HG02981 (cell line): ENCODE results near the gene NBAS.
"Not testable (repeated sequence)": the region's sequence is repeated elsewhere in the genome, so short reads cannot be mapped to it uniquely, and the experiment has no call there.

Source experiments
- ATAC-seq: cut with Tn5 transposase; IDR thresholded peaks from one replicate; pipeline ENCODE4 v1.9.1; 2021; ENCODE audit warnings: mild to moderate bottlenecking, moderate library complexity; ENCODE audit not compliant: unreplicated experiment

Gene NBAS

DNA sequence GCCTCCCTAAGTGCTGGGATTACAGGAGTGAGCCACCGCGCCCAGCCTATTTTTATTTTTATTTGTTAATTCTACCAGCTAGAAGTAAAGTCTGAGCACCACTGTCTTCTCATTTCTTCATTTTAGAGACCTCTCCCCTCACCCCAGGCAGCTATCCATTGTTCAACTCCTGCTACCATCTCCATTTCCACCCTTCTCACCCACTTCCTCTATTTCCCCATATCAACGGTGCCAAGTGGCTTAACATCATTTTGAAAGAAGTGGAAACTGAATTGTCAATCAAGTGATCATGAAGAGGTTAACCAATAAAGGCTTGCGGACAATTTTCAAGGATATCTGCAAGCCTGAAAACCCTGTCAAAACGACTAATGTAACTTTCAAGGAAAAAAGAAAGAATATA is 323.1 kb downstream of the NBAS start:
- no peak for ATAC-seq

GRCh38 chr2:15230599-15231192 is 330.4 kb downstream of the NBAS start:
- ATAC-seq, result no peak

- ATAC-seq, result no peak
Measured at GRCh38 chr2:15226661-15227060, 334.5 kb downstream of the NBAS start.

GRCh38 chr2:15225131-15225530 is 336.0 kb downstream of the NBAS start:
- ATAC-seq, result no peak

DNA sequence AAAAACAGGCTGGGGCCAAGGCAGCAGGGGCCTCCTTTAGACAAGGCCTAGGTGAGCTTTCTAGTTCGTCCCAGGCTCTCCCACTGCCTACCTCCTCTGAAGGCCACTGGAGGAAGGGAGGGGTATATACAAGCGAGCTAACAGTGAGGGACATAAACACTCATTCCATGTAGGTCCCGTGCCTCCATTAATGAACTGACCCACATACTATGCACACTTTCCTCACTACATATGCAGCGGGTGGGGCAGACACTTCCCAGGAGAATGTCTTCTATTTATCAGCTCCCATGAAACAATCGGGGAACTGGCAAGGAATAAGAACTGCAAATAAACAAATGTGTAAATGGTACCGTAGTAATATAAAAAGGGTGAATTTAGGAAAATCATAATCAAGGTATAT is 336.5 kb downstream of the NBAS start:
- no peak for ATAC-seq

- peak; percentile 80 for ATAC-seq
Measured at GRCh38 chr2:15223887-15224286, 337.2 kb downstream of the NBAS start.

DNA sequence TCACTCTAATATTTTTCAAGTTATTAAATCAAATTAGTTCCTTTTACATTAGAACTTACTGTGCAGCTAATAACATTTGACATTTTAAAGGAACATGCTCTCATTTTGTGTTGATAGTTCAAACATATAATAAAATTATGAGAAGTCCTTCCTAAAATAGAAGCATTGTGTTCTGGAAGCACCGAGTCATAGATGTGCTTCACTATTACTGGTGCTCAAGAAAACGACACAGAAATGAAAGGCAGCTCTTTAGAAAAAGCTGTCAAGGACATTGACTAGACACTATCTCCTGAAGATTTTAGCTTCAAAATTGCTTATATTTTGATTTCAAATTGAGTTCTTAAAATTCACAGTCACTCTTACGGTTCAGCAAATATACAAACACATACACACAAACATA is 338.3 kb downstream of the NBAS start:
- no peak for ATAC-seq

DNA sequence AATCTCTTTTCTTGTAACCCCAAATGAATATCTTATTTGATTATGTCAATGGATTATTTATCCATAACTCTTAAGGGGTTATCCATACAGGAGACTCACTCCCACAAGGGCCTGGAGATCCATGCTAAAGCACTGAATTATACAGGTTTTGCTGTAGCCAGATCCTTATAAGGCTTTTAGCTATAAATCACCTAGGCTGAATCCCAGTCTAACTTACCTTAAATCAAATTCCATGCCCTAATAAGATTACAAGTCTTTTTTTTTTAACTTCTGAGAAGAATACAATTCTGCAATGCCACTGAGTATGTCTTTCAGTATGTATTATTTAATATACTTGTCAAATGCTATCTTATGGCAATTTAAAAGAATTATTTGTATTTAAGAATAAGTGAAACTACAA is 340.5 kb downstream of the NBAS start:
- no peak for ATAC-seq

- no peak for ATAC-seq
Measured at GRCh38 chr2:15218423-15219086, 342.6 kb downstream of the NBAS start.

- no peak for ATAC-seq
Measured at GRCh38 chr2:15212249-15212648, 348.9 kb downstream of the NBAS start.

GRCh38 chr2:15210542-15210941 is 350.6 kb downstream of the NBAS start:
- ATAC-seq, result not testable (repeated sequence)

DNA sequence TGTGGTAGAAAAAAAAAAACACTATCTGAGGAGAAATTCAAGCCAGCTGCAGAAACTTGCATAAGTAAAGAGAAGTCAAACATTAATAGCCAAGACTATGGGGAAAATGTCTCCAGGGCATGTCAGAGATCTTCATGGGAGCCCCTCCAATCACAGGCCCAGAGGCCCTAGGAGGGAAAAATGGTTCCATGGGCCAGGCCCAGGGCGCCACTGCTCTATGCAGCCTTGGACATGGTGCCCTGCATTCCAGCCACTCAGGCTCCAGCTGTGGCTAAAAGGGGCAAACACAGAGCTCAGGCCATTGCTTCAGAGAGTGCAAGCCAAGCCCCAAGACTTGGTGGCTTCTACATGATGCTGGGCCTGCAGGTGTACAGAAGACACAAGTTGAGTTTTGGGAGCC is 354.7 kb downstream of the NBAS start:
- ATAC-seq, result no peak

GRCh38 chr2:15205562-15205961 is 355.6 kb downstream of the NBAS start:
- no peak for ATAC-seq

DNA sequence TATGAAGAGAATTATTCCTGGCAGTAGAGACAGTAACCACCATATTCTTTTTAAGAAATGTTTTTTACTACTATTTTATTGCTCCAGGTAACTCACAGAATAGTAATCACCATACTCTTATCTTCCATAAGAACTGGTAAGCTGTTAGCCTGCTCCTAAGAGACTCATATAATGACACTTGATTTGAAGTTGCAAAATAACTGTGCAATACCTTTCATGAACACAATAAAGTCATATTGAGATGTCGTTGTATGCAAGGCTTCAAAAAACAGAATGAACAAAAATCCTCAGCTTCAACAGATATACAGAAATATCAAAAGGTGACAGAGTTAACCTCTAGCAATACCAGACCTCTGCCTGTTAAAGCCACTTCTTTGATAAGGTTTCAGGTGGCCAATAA is 360.1 kb downstream of the NBAS start:
- no peak for ATAC-seq

DNA sequence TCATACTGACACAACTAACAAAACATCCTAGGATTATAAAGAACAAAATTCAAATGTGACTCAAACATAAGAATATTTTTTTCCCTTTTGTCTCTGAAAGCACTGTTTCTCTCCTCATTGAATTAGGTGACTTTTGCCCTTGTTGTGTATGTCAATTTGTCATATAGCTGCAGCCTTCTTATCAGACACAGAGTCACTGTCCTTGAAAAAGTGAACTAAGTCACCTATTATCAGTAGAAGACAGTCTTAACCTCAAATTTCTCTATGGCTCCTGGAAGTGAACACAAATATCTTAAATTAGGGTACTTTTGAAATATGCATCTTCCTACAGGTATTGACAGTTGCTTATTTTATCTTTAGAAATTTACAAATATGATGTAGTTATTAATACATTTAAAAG is 360.6 kb downstream of the NBAS start:
- ATAC-seq, result no peak

DNA sequence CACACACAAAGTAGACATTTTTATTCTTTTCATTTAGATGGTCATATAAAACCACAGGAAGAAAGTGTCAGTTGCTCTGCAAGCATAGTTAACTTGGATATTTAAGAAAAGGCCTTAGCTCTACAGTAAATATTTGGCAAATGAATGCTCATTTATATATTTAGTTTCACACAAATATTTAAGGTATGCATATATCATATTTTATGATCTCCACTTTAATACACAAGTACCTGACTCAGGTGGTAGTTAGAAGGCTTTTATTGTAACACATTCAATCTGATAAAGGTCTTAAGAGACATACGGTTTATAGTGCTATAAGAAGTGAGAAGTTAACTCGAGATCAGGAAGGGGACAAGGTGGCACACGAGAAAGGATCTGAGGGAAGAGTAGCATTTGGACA is 363.1 kb downstream of the NBAS start:
- no peak for ATAC-seq

GRCh38 chr2:15195813-15196212 is 365.3 kb downstream of the NBAS start:
- ATAC-seq, result no peak

DNA sequence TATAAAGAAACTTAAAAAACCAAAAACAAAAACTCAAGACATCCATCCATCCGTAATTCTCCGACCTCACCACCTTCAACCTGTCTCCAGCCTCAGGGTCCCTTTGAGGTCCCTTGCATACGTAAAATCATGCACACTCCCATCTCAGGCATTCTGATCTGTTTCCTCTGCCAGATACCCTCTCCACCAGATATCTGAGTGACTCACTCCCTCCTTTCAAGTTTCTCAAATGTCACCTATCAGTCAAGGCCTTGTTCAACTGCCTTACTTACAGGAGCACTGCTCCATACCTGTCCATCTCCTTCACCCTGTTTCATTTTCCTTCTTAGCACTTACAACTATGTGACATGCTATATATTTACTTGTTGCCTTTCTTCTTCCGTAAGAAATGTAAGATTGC is 369.3 kb downstream of the NBAS start:
- no peak for ATAC-seq

DNA sequence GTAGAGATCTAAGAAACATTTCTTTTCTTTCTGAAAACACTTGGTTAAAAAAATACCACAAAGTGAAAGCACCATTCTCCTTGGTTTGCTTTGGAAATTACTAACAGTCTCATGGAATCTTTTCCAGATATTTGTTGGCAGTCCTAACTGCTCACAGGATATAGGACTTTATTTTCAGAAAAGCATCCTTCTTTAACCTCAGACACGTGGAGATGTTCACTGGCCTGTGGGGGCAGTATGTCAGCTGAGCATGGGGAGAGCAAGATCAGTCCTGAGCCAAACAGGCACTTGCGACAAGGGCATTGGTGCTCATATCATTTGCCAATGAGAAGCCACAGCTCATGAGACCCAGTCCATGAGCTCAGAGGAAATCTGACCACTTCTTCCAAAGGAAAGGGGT is 371.9 kb downstream of the NBAS start:
- ATAC-seq, result no peak

GRCh38 chr2:15187702-15188101 is 373.4 kb downstream of the NBAS start:
- no peak for ATAC-seq

DNA sequence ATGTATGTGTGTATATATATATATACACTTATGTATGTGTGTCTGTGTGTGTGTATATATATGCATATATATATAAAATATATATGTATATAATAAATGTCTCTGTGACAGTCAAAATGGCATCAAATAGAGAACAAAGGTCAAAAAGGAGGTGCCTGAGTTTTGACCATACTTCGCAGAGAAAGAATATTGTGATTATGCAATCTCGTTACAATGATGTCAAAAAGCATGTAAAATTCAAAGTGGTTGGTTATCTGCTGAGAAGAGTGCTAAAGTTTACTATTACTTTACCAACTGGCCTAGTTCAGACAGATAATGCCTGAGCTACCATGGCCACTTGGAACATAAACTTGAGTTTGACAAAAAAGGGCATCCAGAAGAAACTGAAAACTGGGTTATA is 375.0 kb downstream of the NBAS start:
- ATAC-seq, result no peak

DNA sequence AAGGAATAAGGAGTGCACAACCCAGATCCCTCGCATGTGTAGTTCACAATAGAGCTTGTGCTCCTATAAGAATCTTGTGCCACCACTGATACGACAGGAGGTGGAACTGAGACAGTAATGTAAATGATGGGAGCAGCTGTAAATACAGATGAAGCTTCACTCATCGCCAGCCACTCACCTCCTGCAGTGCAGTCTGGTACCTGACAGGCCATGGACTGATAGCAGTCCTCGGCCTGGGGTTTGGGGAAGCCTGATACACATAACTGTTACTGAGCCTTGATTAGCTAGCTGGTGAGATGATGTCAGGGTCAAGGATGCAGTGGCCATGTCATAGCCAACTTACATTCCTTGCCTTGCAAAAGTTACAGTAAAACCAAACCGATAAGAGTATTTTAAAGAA is 376.6 kb downstream of the NBAS start:
- no peak for ATAC-seq

DNA sequence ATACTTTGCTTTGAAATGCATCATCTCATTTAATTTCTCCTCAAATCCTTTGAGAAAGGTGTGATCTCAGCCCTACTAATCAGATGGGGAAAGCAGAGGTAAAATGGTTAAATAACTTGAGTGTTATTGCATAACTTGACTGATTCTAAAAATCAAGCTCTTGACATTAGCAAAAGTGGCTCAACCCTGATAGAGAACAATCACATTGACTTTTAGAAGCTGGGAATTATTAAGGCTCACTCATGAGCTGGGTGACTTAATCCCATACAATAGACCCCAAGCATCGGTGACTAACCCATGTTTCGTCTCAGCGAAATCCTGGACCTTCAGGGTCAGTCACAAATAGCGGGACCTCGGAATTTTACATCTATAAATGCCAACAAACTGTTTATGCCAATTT is 378.9 kb downstream of the NBAS start:
- no peak for ATAC-seq
